Pulmonary artery endothelial cell (primary cell): ENCODE measurements around the gene CLPTM1L. TPM values are rescaled to one million over a fixed set of nuclear protein-coding genes. Genes with fewer than 3 reads are reported as not detected.
"Not testable (repeated sequence)": the region's sequence is repeated elsewhere in the genome, so short reads cannot be mapped to it uniquely, and the experiment has no call there.

Experiments
- DNase-seq: peaks from one replicate; pipeline ENCODE4 v3.0.0-alpha.2; 2011; ENCODE audit warnings: low read depth, low spot score
- total RNA-seq: library from RNA; depleted of rRNA; stranded (reverse); fragments of >200 nt; gene quantifications from 2 replicates; pipeline ENCODE4 v1.2.3, GENCODE V29; 2014

Gene CLPTM1L
- total RNA-seq, 1 donor from 2014 or later = 343 TPM

DNA sequence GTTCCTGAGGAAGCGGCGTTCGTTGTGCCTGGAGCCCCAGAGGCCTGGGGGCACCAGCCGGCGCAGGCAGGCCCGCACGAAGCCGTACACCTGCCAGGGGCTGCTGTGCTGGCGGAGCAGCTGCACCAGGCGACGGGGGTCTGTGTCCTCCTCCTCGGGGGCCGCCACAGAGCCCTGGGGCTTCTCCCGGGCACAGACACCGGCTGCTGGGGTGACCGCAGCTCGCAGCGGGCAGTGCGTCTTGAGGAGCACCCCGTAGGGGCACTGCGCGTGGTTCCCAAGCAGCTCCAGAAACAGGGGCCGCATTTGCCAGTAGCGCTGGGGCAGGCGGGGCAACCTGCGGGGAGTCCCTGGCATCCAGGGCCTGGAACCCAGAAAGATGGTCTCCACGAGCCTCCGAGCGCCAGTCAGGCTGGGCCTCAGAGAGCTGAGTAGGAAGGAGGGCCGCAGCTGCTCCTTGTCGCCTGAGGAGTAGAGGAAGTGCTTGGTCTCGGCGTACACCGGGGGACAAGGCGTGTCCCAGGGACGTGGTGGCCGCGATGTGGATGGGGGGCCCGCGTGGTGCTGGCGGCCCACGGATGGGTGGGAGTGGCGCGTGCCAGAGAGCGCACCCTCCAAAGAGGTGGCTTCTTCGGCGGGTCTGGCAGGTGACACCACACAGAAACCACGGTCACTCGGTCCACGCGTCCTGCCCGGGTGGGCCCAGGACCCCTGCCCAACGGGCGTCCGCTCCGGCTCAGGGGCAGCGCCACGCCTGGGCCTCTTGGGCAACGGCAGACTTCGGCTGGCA, 51.3 kb downstream of the CLPTM1L start:
- DNase-seq = no peak

DNA sequence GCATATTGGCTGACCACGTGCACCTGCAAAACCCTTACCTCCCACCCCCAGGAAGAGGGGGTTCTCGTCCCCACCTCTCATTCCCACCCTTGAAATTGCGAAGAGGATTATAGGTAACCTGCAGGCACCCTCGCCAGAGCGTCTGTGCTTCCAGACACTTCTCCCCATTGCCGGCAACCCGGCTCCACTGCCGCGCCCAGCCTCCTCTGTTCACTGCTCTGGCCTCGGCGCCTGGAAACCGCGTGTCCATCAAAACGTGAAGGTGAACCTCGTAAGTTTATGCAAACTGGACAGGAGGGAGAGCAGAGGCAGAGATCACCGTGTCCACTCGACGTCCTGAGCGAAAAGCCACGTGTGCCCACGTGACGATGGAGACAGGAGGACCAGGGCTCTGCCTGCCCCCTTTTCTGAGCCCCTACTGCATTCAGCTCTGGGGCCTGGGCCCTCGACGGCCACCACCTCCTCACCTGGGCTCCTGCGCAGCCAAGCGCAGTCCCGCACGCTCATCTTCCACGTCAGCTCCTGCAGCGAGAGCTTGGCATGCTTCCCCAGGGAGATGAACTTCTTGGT, 52.0 kb downstream of the CLPTM1L start:
- no peak for DNase-seq

DNA sequence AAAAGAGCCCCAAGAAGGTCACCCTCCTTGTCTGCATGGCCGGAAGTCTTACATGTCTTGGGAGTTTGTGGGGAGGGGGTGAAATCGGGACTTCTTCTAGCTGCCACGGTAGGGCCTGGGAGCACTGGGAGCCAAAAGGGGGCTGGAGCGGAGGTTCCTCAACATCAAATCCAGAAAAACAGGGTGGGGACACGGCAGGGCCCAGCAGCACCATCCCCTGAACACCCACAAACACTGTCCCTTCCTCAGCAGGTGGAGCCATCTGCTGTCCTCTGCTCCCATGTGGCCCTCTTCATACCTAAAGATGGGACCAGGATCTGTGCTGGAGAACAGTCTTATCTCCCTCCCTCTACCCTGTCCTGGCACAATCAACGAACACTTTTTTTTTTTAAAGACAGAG, 52.8 kb downstream of the CLPTM1L start:
- no peak for DNase-seq

DNA sequence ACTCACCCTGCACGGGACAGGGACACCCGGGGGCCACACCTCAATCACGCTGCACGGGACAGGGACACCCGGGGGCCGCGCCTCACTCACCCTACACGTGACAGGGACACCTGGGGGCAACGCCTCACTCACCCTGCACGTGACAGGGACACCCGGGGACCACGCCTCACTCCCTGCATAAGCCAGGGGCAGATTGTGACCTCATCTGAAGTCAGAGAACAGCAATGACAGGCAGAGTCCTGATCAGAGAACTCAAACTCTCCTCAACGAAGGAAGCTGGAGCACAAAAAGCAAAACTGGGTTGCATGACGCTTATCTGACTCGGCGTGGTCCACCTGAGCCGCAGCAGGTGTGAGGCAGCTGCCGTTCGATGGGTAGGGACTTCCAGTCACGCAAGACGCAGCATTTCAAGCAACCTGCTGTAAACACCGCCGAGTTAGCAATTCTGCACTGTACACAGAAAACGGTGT, 53.3 kb downstream of the CLPTM1L start:
- DNase-seq = no peak

DNA sequence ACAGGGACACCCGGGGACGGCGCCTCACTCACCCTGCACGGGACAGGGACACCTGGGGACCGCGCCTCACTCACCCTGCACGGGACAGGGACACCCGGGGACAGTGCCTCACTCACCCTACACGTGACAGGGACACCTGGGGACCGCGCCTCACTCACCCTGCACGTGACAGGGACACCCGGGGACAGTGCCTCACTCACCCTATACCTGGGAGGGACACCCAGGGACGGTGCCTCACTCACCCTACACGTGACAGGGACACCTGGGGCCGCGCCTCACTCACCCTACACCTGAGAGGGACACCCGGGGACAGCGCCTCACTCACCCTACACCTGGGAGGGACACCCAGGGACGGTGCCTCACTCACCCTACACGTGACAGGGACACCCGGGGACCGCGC, 53.9 kb downstream of the CLPTM1L start:
- DNase-seq = not testable (repeated sequence)

DNA sequence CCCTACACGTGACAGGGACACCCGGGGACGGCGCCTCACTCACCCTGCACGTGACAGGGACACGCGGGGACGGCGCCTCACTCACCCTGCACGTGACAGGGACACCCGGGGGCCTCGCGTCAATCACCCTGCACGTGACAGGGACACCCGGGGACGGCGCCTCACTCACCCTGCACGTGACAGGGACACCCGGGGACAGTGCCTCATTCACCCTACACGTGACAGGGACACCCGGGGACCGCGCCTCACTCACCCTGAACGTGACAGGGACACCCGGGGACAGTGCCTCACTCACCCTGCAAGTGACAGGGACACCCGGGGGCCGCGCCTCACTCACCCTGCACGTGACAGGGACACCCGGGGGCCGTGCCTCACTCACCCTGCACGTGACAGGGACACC, 55.3 kb downstream of the CLPTM1L start:
- not testable (repeated sequence) for DNase-seq

DNA sequence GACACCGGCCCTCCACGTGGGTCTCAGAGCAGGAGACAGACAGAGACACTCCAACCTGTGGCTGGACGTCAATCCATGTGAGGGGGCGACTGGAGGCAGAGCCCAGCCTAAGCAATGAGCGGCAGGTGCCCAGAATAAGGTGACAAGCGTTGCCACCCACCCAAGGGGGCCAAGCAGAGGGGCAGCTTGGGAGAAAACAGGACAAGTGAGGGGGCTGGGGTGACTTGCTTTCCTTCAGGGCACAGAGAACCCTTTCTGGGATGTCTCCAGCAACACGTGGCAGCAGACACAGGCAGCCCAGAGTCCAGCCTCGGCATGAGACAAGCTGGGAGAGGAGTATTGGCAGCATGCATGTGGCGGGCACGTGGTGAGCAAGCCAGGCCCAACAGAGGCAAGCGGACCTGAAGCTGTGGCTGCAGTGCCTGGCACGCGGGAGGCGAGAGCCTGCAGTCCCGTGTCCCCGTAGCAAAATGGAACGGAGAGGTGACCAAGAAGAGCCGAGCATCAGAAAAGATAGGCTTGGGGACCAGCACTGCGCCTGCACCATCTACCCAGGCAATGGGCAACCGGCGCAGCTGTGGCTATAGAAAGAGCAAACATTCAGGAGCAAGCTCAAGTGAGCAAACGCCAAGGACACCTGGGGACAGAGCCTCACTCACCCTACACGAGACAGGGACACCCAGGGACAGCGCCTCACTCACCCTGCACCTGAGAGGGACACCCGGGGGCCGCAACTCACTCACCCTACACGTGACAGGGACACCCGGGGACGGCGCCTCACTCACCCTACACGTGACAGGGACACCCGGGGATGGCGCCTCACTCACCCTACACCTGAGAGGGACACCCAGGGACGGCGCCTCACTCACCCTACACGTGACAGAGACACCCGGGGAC, 56.2 kb downstream of the CLPTM1L start:
- no peak for DNase-seq

DNA sequence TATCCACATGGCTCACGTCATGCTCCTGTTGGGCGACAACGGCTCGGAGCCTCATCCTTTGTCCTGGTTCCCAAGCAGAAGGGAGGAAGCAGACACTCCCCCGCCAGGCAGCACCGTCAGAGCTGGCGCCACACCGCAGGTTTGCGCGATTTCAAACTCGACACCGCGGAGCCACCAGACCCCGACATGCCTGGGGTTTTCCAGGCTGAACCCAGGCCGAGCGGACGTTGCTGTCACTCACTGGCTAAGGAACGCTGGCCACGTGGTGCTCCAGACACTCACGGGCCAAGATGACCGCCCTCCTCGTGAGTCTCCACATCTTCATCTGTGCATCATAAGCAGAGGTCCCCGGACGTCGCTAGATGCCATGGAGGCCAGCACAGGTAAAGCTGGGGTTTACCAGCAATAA, 59.0 kb downstream of the CLPTM1L start:
- DNase-seq = no peak

DNA sequence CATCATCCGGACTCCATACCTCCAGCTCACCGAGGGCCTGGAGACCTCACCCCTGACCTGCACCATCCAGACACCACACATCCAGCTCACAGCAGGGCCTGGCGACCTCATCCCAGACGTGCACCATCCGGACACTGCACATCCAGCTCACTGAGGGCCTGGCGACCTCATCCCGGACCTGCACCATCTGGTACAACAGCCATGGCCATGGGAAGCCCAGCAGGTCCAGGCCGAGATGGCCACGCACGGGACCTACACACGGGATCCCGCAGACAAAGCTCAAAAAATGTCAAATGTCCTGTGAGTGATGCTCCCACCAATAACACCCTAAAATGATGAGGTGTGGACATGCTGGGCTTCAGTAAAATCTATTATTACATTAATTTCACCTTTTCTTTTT, 59.8 kb downstream of the CLPTM1L start:
- DNase-seq = no peak

DNA sequence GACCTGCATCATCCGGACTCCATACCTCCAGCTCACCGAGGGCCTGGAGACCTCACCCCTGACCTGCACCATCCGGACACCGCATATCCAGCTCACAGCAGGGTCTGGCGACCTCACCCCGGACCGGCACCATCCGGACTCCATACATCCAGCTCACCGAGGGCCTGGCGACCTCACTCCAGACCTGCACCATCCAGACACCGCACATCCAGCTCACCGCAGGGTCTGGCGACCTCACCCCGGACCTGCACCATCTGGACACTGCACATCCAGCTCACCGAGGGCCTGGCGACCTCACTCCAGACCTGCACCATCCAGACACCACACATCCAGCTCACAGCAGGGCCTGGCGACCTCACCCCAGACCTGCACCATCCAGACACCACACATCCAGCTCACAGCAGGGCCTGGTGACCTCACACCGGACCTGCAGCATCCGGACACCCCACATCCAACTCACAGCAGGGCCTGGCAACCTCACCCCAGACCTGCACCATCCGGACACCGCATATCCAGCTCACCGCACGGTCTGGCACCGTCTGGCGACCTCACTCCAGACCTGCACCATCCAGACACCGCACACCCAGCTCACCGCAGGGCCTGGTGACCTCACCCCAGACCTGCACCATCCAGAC, 60.4 kb downstream of the CLPTM1L start:
- not testable (repeated sequence) for DNase-seq

DNA sequence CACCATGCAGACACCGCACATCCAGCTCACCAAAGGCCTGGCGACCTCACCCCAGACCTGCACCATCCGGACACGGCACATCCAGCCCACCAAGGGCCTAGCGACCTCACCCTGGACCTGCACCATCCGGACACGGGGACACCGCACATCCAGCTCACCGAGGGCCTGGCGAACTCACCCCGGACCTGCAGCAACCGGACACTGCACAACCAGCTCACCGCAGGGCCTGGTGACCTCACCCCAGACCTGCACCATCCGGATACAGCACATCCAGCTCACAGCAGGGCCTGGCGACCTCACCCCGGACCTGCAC, 61.2 kb downstream of the CLPTM1L start:
- DNase-seq = not testable (repeated sequence)

DNA sequence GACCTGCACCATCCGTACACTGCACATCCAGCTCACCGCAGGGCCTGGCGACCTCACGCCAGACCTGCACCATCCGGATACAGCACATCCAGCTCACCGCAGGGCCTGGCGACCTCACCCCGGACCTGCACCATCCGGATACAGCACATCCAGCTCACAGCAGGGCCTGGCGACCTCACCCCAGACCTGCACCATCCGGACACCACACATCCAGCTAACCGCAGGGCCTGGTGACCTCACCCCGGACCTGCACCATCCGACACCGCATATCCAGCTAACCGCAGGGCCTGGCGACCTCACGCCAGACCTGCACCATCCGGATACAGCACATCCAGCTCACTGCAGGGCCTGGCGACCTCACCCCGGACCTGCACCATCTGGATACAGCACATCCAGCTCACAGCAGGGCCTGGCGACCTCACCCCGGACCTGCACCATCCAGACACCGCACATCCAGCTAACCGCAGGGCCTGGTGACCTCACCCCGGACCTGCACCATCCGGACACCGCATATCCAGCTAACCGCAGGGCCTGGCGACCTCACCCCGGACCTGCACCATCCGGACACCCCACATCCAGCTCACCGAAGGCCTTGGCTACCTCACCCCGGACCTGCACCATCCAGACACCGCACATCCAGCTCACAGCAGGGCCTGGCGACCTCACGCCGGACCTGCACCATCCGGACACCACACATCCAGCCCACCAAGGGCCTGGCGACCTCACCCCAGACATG, 61.7 kb downstream of the CLPTM1L start:
- not testable (repeated sequence) for DNase-seq

DNA sequence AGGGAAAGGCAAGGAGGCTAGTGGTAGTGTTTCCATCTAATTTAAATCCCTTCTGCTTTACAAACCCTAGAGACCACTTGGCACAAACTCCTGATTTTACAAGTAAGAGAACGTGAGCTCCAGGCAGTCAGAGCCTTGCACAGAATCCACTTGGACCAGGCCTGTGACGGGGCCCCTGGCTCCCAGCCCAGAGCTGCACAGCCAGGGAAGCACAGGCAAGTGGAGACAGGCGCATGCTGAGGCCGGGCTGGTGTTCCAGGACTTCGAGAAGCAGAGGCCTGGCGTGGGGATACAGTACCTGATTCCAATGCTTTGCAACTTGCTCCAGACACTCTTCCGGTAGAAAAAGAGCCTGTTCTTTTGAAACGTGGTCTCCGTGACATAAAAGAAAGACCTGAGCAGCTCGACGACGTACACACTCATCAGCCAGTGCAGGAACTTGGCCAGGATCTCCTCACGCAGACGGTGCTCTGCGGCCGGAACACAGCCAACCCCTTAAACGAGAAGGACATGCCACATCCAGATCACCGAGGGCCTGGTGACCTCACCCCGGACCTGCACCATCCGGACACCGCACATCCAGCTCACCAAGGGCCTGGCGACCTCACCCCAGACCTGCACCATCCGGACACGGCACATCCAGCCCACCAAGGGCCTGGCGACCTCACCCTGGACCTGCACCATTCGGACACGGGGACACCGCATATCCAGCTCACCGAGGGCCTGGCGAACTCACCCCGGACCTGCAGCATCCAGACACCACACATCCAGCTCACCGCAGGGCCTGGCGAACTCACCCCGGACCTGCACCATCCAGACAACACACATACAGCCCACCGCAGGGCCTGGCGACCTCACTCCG, 62.5 kb downstream of the CLPTM1L start:
- no peak for DNase-seq

DNA sequence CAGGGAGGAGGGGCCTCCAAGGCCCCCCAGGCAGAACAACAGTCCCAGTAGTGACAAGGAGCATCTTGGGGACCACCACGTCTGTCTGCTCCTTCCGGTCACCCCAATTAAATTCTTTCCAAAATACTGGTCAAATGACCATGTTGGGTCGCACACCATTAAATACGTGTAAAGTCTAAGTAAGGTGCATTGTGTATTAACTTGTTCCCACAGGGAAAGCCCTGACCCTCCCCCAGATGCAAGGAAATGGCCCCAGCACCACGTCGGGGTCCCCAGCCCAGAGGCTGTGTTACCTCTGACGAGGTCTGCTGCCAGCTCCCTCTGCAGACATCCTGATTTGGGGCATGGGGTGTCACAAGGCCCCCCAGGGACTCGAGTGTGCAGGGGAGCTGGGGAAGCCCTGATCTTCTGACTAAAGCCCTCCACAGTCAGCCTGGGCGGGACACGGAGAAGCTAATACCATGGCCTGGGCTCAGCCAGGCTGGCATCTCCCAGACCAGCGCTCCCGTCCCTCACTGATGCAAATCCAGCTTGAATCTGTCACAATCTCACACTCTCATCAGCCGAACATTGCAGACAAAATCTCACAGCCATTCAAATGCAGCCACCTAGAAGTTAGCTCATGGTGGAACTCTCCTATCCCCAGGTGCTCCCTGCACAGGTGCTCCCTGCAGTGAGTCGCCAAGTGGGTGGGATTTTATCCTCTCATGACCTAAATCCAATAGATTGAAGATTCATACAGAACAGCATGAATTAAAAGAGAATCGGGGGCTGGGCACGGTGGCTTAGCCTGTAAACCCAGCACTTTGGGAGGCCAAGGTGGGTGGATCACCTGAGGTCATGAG, 63.6 kb downstream of the CLPTM1L start:
- no peak for DNase-seq

DNA sequence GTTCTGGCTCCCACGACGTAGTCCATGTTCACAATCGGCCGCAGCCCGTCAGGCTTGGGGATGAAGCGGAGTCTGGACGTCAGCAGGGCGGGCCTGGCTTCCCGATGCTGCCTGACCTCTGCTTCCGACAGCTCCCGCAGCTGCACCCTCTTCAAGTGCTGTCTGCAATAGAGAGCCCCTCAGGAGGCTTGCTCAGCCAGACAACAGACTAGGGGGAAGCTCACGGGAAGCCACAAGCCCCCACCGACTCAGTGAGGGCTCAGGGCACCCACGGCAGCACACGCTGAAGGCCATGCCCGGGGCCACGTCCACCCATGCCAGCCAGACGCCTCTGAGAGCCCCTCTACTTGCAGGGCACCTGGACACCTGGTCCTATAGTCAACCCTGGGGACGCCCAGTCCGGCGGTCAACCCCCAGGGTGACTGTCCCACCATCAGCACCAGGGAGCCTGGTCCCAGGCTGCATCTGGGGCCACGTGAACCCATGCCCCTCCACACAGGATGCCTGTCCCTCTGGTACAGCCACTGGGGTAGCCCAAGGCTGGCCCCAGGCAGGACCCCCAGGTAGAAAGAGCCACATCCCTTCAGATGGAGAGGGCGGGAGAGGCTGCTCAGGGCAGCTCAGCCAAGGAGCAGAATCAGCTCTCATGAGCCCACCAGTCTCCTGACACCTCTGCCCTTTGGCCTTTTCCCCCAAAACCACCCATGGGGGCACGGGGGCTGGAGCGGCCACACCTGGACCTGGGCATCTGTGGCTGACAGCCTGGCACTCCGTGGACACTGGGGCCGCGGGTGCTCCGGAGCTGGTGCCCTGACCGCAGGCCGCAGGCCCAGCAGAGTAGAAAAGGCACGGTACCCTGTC, 64.5 kb downstream of the CLPTM1L start:
- DNase-seq = no peak

DNA sequence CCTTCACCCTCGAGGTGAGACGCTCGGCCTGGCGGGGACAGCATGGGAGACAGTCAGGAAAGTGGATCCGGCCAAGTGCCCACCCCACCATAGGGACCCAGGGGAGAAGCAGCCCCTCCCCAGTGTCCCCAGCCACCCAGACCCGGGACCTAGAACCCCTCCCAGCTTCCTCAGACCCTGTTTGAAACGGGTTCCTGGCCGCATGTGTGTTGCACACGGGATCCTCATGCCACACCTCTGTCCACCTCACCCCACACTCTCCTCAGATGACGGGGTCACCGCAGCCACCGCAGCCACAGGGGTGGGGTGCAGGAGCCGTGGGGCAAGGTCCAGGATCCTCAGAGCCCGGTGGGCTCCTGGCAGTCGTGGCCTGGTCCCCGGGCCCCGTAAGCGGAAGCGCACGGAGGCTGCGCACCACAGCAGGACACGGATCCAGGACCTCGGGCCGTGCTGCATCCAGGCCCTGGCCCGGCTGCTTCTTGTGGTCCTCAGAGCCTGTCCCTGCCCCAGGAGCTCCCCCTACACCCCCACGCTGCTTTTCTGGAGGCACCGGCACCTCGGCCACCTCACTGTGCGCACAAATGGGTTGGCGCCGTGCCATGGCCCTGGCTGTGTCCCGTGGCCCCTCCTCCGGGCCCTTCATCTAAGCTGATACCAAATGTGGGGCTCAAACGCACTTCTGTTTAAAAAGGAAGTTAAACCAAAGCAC, 65.3 kb downstream of the CLPTM1L start:
- DNase-seq = no peak

DNA sequence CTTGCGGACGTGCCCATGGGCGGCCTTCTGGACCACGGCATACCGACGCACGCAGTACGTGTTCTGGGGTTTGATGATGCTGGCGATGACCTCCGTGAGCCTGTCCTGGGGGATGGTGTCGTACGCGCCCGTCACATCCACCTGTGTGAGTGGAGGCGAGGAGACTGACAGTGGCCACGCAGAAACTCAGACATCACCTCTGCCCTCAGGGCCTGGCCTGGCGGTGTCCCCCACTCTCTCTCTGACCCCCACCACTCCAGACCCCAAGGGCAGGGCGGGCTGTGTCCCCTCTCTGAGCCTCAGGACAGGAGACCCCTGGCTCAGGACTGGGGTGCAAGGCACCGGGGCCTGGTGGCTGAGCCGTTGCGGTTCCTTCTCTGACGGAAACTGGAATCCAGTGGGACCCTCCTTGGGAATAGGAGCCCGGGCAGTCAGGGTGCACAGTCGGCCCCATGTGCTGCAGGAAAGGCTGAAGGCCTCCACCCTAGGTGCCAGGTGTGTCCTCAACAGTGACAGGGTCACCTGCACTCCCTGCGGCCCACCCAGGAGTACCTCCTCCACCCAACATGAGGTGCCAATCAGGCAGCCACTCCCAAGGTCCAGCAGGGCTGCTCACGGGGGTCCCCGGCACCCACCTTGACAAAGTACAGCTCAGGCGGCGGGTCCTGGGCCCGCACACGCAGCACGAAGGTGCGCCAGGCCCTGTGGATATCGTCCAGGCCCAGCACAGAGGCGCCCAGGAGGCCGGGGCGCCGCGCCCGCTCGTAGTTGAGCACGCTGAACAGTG, 66.0 kb downstream of the CLPTM1L start:
- no peak for DNase-seq
